NCI-H345 treated with DMSO at 0.1 percent for 48 hours (cell line): ENCODE results near the gene ATP1A2.
A peak's percentile ranks its signal among the peaks of the same experiment; 100 is the strongest.

ENCODE experiments used
- DNase-seq: peaks from one replicate; lab custom pipeline; 2025; ENCODE audit not compliant: unreplicated experiment; lab: John Stamatoyannopoulos, UW

The ATP1A2 gene

GRCh38 chr1:160168609-160169369 is 53.2 kb downstream of the ATP1A2 start:
- DNase-seq: no peak

GRCh38 chr1:160169553-160170399 is 54.2 kb downstream of the ATP1A2 start:
- DNase-seq: peak; percentile 77

GRCh38 chr1:160171354-160171753 is 55.8 kb downstream of the ATP1A2 start:
- DNase-seq: no peak

- DNase-seq: no peak
Observed at GRCh38 chr1:160171980-160172379, 56.4 kb downstream of the ATP1A2 start.

- no peak for DNase-seq
Observed at GRCh38 chr1:160177231-160177630, 61.7 kb downstream of the ATP1A2 start.

- DNase-seq: no peak
Observed at GRCh38 chr1:160177667-160178066, 62.1 kb downstream of the ATP1A2 start.

- DNase-seq: no peak
Observed at GRCh38 chr1:160178731-160179130, 63.2 kb downstream of the ATP1A2 start.

GRCh38 chr1:160179336-160179735 is 63.8 kb downstream of the ATP1A2 start:
- DNase-seq: no peak

- no peak for DNase-seq
Observed at GRCh38 chr1:160186246-160186645, 70.7 kb downstream of the ATP1A2 start.

- DNase-seq: no peak
Observed at GRCh38 chr1:160186729-160187128, 71.2 kb downstream of the ATP1A2 start.

GRCh38 chr1:160187407-160187806 is 71.8 kb downstream of the ATP1A2 start:
- DNase-seq: no peak

- DNase-seq: no peak
Observed at GRCh38 chr1:160188341-160188740, 72.8 kb downstream of the ATP1A2 start.

- DNase-seq: no peak
Observed at GRCh38 chr1:160189649-160190625, 74.4 kb downstream of the ATP1A2 start, which contains the start of gene CASQ1. CASQ1 (plus strand) TSS chr1:160190575; CDS start chr1:160190752, 177 bp downstream.

GRCh38 chr1:160191756-160192155 is 76.2 kb downstream of the ATP1A2 start:
- no peak for DNase-seq

- no peak for DNase-seq
Observed at GRCh38 chr1:160192234-160192633, 76.7 kb downstream of the ATP1A2 start.
